HepG2 (cell line): ENCODE results near the gene NABP2. TPM values are rescaled to one million over a fixed set of nuclear protein-coding genes. Genes with fewer than 3 reads are reported as not detected.

Source experiments
- CEBPG ChIP-seq: IDR thresholded peaks from 2 replicates; pipeline ENCODE4 v1.6.1; 2016
- FOXJ3 ChIP-seq: sonication (generic); formaldehyde crosslinking; IDR thresholded peaks from 2 replicates; pipeline ENCODE4 v1.4.0; 2020; ENCODE audit warnings: missing genetic modification reagents, mild to moderate bottlenecking, borderline replicate concordance
- GTF2F1 ChIP-seq: fragments of 150-350 bp; IDR thresholded peaks from 2 replicates; pipeline ENCODE4 v1.6.1; 2014; ENCODE audit warnings: low read length
- KLF16 ChIP-seq, 2 experiments: sonication (generic) in 1 of 2; formaldehyde crosslinking in 1 of 2; IDR thresholded peaks; 2 replicates each; pipeline versions ENCODE4 v1.6.1 to v1.8.0; 2016 to 2023; ENCODE audit warnings: missing genetic modification reagents in 2 of 2, missing compliant biosample characterization in 1 of 2
- MED1 ChIP-seq: sonication (generic); formaldehyde crosslinking; IDR thresholded peaks from 2 replicates; pipeline ENCODE4 v1.4.0; 2020; ENCODE audit warnings: missing genetic modification reagents
- NCOA5 ChIP-seq: sonication (generic); formaldehyde crosslinking; IDR thresholded peaks from 2 replicates; pipeline ENCODE4 v1.4.0; 2020; ENCODE audit warnings: missing genetic modification reagents
- PAWR ChIP-seq: sonication (generic); formaldehyde crosslinking; IDR thresholded peaks from 2 replicates; pipeline ENCODE4 v1.4.0; 2020; ENCODE audit warnings: missing genetic modification reagents, mild to moderate bottlenecking, borderline replicate concordance
- RFX1 ChIP-seq: fragments of 450-650 bp; IDR thresholded peaks from 2 replicates; pipeline ENCODE4 v1.6.1; 2017
- SMAD1 ChIP-seq: sonication (generic); formaldehyde crosslinking; IDR thresholded peaks from 2 replicates; pipeline ENCODE4 v1.4.0; 2020; ENCODE audit warnings: missing genetic modification reagents, low read depth, mild to moderate bottlenecking, borderline replicate concordance
- SMC3 ChIP-seq: IDR thresholded peaks from 2 replicates; pipeline ENCODE4 v1.6.1; 2011; ENCODE audit warnings: low read length, improper control_type of control experiment
- TEAD3 ChIP-seq: optimal IDR thresholded peaks from 2 replicates; pipeline ENCODE3; 2016; ENCODE audit warnings: borderline replicate concordance
- ZKSCAN8 ChIP-seq: IDR thresholded peaks from 2 replicates; pipeline ENCODE4 v1.6.1; 2016; ENCODE audit warnings: borderline replicate concordance, missing genetic modification reagents, missing compliant biosample characterization
- ZNF101 ChIP-seq: sonication (generic); formaldehyde crosslinking; IDR thresholded peaks from 2 replicates; pipeline ENCODE4 v1.4.0; 2020; ENCODE audit warnings: mild to moderate bottlenecking, low read depth, missing genetic modification reagents, borderline replicate concordance
- ZNF20 ChIP-seq: sonication (generic); formaldehyde crosslinking; IDR thresholded peaks from 2 replicates; pipeline ENCODE4 v1.4.0; 2020; ENCODE audit warnings: mild to moderate bottlenecking, moderate library complexity, missing genetic modification reagents
- ZNF432 ChIP-seq: sonication (generic); formaldehyde crosslinking; IDR thresholded peaks from 2 replicates; pipeline ENCODE4 v1.5.0; 2020; ENCODE audit warnings: missing genetic modification reagents, mild to moderate bottlenecking, borderline replicate concordance
- ZNF563 ChIP-seq: sonication (generic); formaldehyde crosslinking; IDR thresholded peaks from 2 replicates; pipeline ENCODE4 v1.8.0; 2022; ENCODE audit warnings: mild to moderate bottlenecking, moderate library complexity, missing genetic modification reagents
- ZNF878 ChIP-seq: sonication (generic); formaldehyde crosslinking; IDR thresholded peaks from 2 replicates; pipeline ENCODE4 v1.8.1; 2023; ENCODE audit warnings: mild to moderate bottlenecking, missing genetic modification reagents, moderate library complexity
- polyA plus RNA-seq, 8 experiments: library from polyadenylated mRNA; depleted of rRNA in 3 of 8; stranded (reverse) in 7 of 8; unstranded in 1 of 8; fragments of >200 nt; fragmentation: Illumina TruSeq in 4 of 8; extraction: Trizol in 4 of 8; gene quantifications; 2 replicates each; pipeline versions ENCODE4 v1.2.1 to v1.2.3, GENCODE V29; 2011 to 2016; ENCODE audit warnings: low read depth in 4 of 8, missing spikeins in 1 of 8, mixed read lengths in 1 of 8; ENCODE audit not compliant: insufficient read depth in 1 of 8
- total RNA-seq, 5 experiments: library from RNA; depleted of rRNA; stranded (reverse); fragments of >200 nt; fragmentation: Illumina TruSeq; extraction: Trizol; gene quantifications; 2 replicates each; pipeline ENCODE4 v1.2.3, GENCODE V29; 2016; ENCODE audit warnings: low read depth in 1 of 5
- TF ChIP-seq, protein P1 (sequence below): sonication (generic); formaldehyde crosslinking; IDR thresholded peaks from 2 replicates; pipeline ENCODE4 v1.5.1; 2020; ENCODE audit warnings: mild to moderate bottlenecking, missing genetic modification reagents, moderate library complexity
- TF ChIP-seq, protein P2 (sequence below): sonication (generic); formaldehyde crosslinking; IDR thresholded peaks from 2 replicates; pipeline ENCODE4 v1.4.0; 2020; ENCODE audit warnings: missing genetic modification reagents
- TF ChIP-seq, protein P3 (sequence below): sonication (generic); formaldehyde crosslinking; IDR thresholded peaks from 2 replicates; pipeline ENCODE4 v1.5.0; 2020; ENCODE audit warnings: missing genetic modification reagents
- TF ChIP-seq, protein P4 (sequence below): sonication (generic); formaldehyde crosslinking; IDR thresholded peaks from 2 replicates; pipeline ENCODE4 v1.5.0; 2020; ENCODE audit warnings: mild to moderate bottlenecking, missing genetic modification reagents, moderate library complexity
- TF ChIP-seq, protein P5 (sequence below): sonication (generic); formaldehyde crosslinking; IDR thresholded peaks from 2 replicates; pipeline ENCODE4 v1.4.0; 2020; ENCODE audit warnings: missing genetic modification reagents

The NABP2 gene
- total and polyA plus RNA-seq, 2 of the 13 experiments (the other 11 are each of a cell fraction or from before 2014, with no cell fraction given) = 33.2 to 35.5 TPM

DNA sequence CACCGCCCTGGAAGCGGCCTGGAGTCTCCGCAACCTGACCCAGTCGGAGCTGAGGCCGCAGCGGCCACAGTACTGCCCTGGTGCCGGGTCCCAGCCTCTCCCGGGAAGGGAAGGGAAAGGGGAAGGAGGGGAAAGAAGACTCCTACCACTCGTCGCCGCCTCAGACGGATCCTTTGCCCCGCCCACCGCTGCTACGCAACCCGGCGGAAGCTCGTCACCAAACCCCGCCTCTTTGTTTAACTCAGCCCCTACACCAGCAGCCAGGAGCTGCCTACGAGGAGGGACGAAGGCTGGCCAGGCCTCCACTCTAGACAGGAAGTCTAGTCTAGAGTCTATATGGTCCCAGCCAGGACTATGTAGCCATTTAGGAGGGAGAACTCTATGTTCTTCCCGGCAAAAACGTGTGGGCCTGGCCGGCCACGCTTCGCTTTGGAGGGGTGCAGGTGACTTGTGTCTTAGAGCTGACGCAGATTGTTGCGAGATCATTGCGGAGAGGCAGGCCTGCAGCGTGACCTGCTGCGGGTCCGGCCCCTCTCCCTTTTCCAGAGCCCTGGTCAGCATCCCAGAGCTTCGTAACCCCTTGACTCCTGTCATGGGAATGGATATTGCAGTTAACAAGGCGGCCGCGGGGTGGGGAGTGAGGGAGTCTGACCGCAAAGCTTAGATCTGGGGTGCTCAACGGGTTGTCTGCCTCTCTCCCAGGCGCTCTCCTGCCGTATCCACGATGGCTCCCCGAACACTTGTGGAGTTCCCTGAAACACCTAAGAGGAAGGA is 2.2 kb upstream of the NABP2 start, which contains the start of gene RNF41 (continued):
- TF ChIP-seq, protein P1, sequence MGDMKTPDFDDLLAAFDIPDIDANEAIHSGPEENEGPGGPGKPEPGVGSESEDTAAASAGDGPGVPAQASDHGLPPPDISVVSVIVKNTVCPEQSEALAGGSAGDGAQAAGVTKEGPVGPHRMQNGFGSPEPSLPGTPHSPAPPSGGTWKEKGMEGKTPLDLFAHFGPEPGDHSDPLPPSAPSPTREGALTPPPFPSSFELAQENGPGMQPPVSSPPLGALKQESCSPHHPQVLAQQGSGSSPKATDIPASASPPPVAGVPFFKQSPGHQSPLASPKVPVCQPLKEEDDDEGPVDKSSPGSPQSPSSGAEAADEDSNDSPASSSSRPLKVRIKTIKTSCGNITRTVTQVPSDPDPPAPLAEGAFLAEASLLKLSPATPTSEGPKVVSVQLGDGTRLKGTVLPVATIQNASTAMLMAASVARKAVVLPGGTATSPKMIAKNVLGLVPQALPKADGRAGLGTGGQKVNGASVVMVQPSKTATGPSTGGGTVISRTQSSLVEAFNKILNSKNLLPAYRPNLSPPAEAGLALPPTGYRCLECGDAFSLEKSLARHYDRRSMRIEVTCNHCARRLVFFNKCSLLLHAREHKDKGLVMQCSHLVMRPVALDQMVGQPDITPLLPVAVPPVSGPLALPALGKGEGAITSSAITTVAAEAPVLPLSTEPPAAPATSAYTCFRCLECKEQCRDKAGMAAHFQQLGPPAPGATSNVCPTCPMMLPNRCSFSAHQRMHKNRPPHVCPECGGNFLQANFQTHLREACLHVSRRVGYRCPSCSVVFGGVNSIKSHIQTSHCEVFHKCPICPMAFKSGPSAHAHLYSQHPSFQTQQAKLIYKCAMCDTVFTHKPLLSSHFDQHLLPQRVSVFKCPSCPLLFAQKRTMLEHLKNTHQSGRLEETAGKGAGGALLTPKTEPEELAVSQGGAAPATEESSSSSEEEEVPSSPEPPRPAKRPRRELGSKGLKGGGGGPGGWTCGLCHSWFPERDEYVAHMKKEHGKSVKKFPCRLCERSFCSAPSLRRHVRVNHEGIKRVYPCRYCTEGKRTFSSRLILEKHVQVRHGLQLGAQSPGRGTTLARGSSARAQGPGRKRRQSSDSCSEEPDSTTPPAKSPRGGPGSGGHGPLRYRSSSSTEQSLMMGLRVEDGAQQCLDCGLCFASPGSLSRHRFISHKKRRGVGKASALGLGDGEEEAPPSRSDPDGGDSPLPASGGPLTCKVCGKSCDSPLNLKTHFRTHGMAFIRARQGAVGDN (CRISPR knock-in tag) = peak; percentile 90
- TF ChIP-seq GTF2F1 (no peak), PAWR (CRISPR knock-in tag) (no peak), FOXJ3 (CRISPR knock-in tag) (0 out of 2 replicates have a peak, but pooled peaks have one; percentile 58), SMAD1 (CRISPR knock-in tag) (no peak), ZNF432 (no peak), CEBPG (peak; percentile 53), TEAD3 (CRISPR knock-in tag) (peak; percentile 63), ZNF101 (CRISPR knock-in tag) (no peak), ZNF20 (CRISPR knock-in tag) (no peak), RFX1 (peak; percentile 25; the same call in 1 of the 2 replicates), ZKSCAN8 (CRISPR knock-in tag) (no peak; the same call in 1 of the 2 replicates), SMC3 (no peak), NCOA5 (CRISPR knock-in tag) (no peak), KLF16 (CRISPR knock-in tag; IDR thresholded peaks at IDR 0.05) (peak in 1 of 2 experiments; percentile 80; a peak in 1 of 4 replicates), MED1 (CRISPR knock-in tag) (peak; percentile 61), ZNF563 (CRISPR knock-in tag) (peak; percentile 77; the same call in 1 of the 2 replicates), ZNF878 (CRISPR knock-in tag) (no peak)
- TF ChIP-seq, protein P2, sequence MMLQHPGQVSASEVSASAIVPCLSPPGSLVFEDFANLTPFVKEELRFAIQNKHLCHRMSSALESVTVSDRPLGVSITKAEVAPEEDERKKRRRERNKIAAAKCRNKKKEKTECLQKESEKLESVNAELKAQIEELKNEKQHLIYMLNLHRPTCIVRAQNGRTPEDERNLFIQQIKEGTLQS (CRISPR knock-in tag) = no peak
- TF ChIP-seq, protein P3, sequence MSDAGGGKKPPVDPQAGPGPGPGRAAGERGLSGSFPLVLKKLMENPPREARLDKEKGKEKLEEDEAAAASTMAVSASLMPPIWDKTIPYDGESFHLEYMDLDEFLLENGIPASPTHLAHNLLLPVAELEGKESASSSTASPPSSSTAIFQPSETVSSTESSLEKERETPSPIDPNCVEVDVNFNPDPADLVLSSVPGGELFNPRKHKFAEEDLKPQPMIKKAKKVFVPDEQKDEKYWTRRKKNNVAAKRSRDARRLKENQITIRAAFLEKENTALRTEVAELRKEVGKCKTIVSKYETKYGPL = 0 out of 2 replicates have a peak, but pooled peaks have one; percentile 56
- TF ChIP-seq, protein P4, sequence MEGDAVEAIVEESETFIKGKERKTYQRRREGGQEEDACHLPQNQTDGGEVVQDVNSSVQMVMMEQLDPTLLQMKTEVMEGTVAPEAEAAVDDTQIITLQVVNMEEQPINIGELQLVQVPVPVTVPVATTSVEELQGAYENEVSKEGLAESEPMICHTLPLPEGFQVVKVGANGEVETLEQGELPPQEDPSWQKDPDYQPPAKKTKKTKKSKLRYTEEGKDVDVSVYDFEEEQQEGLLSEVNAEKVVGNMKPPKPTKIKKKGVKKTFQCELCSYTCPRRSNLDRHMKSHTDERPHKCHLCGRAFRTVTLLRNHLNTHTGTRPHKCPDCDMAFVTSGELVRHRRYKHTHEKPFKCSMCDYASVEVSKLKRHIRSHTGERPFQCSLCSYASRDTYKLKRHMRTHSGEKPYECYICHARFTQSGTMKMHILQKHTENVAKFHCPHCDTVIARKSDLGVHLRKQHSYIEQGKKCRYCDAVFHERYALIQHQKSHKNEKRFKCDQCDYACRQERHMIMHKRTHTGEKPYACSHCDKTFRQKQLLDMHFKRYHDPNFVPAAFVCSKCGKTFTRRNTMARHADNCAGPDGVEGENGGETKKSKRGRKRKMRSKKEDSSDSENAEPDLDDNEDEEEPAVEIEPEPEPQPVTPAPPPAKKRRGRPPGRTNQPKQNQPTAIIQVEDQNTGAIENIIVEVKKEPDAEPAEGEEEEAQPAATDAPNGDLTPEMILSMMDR (CRISPR knock-in tag) = peak; percentile 29
- TF ChIP-seq, protein P5, sequence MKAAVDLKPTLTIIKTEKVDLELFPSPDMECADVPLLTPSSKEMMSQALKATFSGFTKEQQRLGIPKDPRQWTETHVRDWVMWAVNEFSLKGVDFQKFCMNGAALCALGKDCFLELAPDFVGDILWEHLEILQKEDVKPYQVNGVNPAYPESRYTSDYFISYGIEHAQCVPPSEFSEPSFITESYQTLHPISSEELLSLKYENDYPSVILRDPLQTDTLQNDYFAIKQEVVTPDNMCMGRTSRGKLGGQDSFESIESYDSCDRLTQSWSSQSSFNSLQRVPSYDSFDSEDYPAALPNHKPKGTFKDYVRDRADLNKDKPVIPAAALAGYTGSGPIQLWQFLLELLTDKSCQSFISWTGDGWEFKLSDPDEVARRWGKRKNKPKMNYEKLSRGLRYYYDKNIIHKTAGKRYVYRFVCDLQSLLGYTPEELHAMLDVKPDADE = 0 out of 2 replicates have a peak, but pooled peaks have one; percentile 79
